Tibial nerve (tissue), 4 donors: ENCODE results near the gene FBXW11. TPM values are rescaled to one million over a fixed set of nuclear protein-coding genes. Genes with fewer than 3 reads are reported as not detected.
A peak's percentile ranks its signal among the peaks of the same experiment; 100 is the strongest.

Experiments
- DNase-seq, 2 donors: peaks; one replicate each; pipeline ENCODE4 v3.0.0-alpha.2; 2019; ENCODE audit warnings: low spot score in 2 of 2
- H3K27ac ChIP-seq, 4 donors: fragments of 200-600 bp; sonication (generic) in 3 of 4; one replicate each; pipeline ENCODE4 v1.5.1; 2017 to 2019; ENCODE audit warnings: mild to moderate bottlenecking in 1 of 4
- H3K27me3 ChIP-seq, 2 donors: fragments of 200-600 bp; sonication (generic) in 1 of 2; one replicate each; pipeline versions ENCODE4 v1.5.1 to v1.6.0; 2017 to 2019
- H3K36me3 ChIP-seq, 3 donors: fragments of 200-600 bp; sonication (generic); one replicate each; pipeline ENCODE4 v1.5.1; 2018 to 2019
- H3K4me1 ChIP-seq, 4 donors: fragments of 200-600 bp; sonication (generic) in 3 of 4; one replicate each; pipeline ENCODE4 v1.5.1; 2017 to 2019
- H3K4me3 ChIP-seq, 4 donors: fragments of 200-600 bp; sonication (generic) in 3 of 4; one replicate each; pipeline ENCODE4 v1.5.1; 2017 to 2019; ENCODE audit warnings: mild to moderate bottlenecking in 1 of 4, moderate library complexity in 1 of 4
- H3K9me3 ChIP-seq, 4 donors: fragments of 200-600 bp; sonication (generic) in 3 of 4; one replicate each; pipeline ENCODE4 v1.5.1; 2017 to 2019
- EP300 ChIP-seq, 2 donors: sonication (generic); formaldehyde crosslinking; IDR thresholded peaks; one replicate each; pipeline ENCODE4 v1.6.1; 2017; ENCODE audit warnings: antibody characterized with exemption in 2 of 2, mild to moderate bottlenecking in 1 of 2
- POLR2A ChIP-seq, 2 donors: fragments of 450-650 bp; IDR thresholded peaks; one replicate each; pipeline ENCODE4 v1.6.1; 2017; ENCODE audit warnings: antibody characterized with exemption in 2 of 2, mild to moderate bottlenecking in 2 of 2, moderate library complexity in 2 of 2
- WGBS, 2 donors: methylation state at CpG; one replicate each; pipeline ENCODE4 v1.1.5; 2018; 5-methylcytosine and 5-hydroxymethylcytosine counted together
- total RNA-seq, 4 donors: library from RNA; depleted of rRNA; stranded (reverse); fragments of >200 nt; gene quantifications; one replicate each; pipeline ENCODE4 v1.1.0, GENCODE V29; 2016
- TF ChIP-seq, protein P1 (sequence below), 5 experiments: fragments of 200-600 bp in 3 of 5; fragments of 450-650 bp in 2 of 5; sonication (generic) in 3 of 5; IDR thresholded peaks; one replicate each; pipeline ENCODE4 v1.5.1; 2016 to 2019; ENCODE audit warnings: antibody characterized with exemption in 5 of 5, mild to moderate bottlenecking in 3 of 5, moderate library complexity in 2 of 5

The FBXW11 gene
- total RNA-seq, 4 donors from 2014 or later: 49.2 to 96.4 (median 73.4) TPM

DNA sequence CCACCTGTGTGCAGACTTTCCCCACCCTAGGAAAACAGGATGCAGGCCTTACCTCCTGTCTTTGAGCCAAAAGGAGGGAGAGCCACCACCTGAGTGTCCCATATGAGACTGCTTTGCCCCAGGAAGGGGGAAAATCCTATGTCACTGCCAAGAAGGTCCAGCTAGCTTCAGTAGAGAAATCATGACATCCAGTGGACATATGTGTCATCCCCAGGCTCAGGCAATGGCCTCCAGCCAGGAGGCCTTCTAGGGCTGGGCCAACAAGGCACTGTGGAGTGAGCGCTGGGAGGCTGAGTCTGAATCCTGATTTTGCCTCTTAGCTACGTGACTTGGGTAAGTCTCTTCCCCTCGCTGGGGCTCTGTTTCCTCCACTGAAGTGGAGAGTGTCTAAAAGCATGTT is 160.6 kb downstream of the FBXW11 start:
- peaks cover 0 to 9% (median 0%) of the 10 kb centered on the region in 4 donors for H3K4me1 ChIP-seq
- H3K9me3 ChIP-seq: no peaks in the 10 kb centered on the region
- H3K4me3 ChIP-seq: no peak overlapping the region
- H3K27ac ChIP-seq: no peak overlapping the region
- TF ChIP-seq, protein P1, sequence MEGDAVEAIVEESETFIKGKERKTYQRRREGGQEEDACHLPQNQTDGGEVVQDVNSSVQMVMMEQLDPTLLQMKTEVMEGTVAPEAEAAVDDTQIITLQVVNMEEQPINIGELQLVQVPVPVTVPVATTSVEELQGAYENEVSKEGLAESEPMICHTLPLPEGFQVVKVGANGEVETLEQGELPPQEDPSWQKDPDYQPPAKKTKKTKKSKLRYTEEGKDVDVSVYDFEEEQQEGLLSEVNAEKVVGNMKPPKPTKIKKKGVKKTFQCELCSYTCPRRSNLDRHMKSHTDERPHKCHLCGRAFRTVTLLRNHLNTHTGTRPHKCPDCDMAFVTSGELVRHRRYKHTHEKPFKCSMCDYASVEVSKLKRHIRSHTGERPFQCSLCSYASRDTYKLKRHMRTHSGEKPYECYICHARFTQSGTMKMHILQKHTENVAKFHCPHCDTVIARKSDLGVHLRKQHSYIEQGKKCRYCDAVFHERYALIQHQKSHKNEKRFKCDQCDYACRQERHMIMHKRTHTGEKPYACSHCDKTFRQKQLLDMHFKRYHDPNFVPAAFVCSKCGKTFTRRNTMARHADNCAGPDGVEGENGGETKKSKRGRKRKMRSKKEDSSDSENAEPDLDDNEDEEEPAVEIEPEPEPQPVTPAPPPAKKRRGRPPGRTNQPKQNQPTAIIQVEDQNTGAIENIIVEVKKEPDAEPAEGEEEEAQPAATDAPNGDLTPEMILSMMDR (IDR thresholded peaks at IDR 0.05): no peak
- TF ChIP-seq POLR2A (IDR thresholded peaks at IDR 0.05) (no peak), EP300 (IDR thresholded peaks at IDR 0.05) (no peak)
- H3K27me3 ChIP-seq: no peaks in the 10 kb centered on the region
- WGBS, 2 donors: 88 to 95% methylated on average over 3 of the region's 3 CpGs
- peaks cover 0 to 16% (median 0%) of the 10 kb centered on the region in 3 donors for H3K36me3 ChIP-seq
- DNase-seq: peak in 1 of 2 donors; percentile 24

DNA sequence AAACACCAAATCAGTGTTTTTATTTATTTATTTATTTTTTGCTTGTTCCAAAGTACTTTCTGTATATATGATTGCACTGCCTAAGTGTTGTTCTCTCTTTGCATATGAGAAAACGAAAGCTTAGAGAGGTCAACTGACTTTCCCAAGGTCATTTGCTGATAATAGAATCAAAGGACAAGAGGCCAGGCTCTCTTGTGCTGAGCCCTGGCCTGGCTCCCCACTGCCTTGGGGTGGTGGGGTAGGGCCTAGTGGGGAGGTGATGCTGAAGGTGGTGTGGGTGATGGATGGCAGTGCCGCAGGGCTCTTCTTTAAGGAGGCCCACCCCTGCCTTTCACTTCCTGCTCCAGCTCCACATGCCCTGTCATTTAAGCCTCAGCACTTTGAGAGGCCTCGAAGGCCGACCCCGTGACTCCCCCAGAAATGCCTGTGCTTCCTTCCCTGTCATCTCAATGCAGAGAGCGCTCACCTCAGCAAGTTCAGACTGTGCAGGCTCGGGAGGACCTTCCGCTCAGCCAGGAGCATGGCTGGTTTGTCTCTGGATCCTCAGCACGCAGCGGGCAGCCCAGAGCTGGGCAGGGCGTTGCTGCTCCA is 161.3 kb downstream of the FBXW11 start:
- no peak overlapping the region for H3K4me3 ChIP-seq
- WGBS, 2 donors: 92% methylated on average over 11 of the region's 11 CpGs
- no peaks in the 10 kb centered on the region for H3K9me3 ChIP-seq
- no peaks in the 10 kb centered on the region for H3K27me3 ChIP-seq
- no peak for DNase-seq
- TF ChIP-seq, protein P1 (IDR thresholded peaks at IDR 0.05): no peak
- TF ChIP-seq EP300 (IDR thresholded peaks at IDR 0.05) (no peak), POLR2A (IDR thresholded peaks at IDR 0.05) (no peak)
- H3K27ac ChIP-seq: no peak overlapping the region
- peaks cover 0 to 9% (median 0%) of the 10 kb centered on the region in 4 donors for H3K4me1 ChIP-seq
- peaks cover 0 to 20% (median 0%) of the 10 kb centered on the region in 3 donors for H3K36me3 ChIP-seq

DNA sequence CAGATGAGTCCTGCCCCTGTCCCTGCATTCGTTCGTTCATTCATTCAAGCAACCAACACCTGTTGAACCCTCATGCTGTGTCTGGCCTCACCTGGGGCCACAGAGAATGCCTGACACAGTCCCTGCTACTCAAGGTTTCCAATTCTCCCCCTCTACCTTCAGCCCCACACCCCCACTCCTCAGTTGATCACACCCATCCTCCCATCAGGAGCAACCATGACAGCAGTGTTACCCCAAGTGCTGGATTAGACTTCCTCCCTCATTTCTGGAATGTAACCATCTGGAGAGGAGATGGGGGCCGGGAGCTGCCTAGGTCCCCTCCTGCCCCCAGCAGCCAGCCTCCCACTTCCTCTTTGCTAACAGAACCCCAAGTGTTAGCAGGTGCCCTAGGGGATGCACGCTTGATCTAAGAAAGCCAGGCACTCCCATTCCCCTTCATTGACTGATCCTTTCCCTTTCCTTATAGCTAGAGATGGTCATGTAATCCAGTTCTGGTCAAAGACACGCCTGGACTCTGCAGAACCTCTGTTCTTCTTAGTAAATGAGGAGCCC is 163.6 kb downstream of the FBXW11 start:
- no peak for DNase-seq
- peaks cover 0 to under 1% (median 0%) of the 10 kb centered on the region in 4 donors for H3K4me1 ChIP-seq
- peak overlapping the region in 1 of 4 donors; percentile 7 for H3K4me3 ChIP-seq
- WGBS, 2 donors: 77 to 80% methylated on average over 5 of the region's 5 CpGs
- H3K27me3 ChIP-seq: no peaks in the 10 kb centered on the region
- H3K27ac ChIP-seq: peak overlapping the region in 1 of 4 donors; percentile 8
- TF ChIP-seq, protein P1 (IDR thresholded peaks at IDR 0.05): no peak
- TF ChIP-seq EP300 (IDR thresholded peaks at IDR 0.05) (no peak), POLR2A (IDR thresholded peaks at IDR 0.05) (no peak)
- H3K36me3 ChIP-seq: peaks cover 0 to 20% (median 0%) of the 10 kb centered on the region in 3 donors
- H3K9me3 ChIP-seq: no peaks in the 10 kb centered on the region

DNA sequence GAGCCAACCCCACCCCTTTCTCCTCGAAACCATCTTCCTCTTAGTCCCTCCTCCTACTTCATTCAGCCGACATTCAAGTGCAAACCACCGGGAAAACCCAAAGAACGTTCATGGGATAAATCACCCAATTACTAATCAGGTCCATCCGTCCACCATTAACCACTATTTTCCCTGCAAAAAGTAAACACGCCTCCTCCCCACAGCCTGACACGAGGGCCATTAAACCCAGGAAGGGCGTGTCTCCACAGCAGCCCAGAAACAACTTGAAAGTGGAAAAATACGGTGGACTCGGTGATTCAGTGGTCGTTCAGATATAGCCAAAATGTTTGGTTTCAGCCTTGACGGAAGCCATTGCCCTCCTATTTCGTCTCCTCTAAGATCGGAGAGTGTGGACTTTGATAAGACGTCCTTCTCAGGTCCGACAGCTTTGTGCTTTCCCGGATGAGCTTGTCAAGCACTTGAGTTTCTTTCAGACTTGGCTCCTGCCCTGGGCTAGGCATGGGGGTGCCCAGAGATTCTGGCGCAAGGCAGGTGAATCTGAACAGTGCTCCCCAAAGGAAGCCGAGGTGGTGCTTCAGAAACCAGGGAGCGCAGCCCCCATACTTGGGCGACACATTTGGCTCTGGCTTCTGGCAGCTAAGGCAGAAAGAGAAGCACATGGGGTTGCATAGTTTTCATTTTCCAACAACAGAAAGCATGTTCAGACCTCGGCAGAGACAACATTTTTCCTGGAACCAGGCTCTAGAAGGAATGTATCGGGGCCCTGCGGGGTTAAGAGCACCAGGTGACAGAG is 164.3 kb downstream of the FBXW11 start:
- Histone ChIP-seq H3K4me3 (peak overlapping the region in 1 of 4 donors; percentile 7), H3K9me3 (no peaks in the 10 kb centered on the region), H3K27ac (peak overlapping the region in 1 of 4 donors; percentile 8), H3K27me3 (no peaks in the 10 kb centered on the region), H3K4me1 (no peaks in the 10 kb centered on the region), H3K36me3 (peaks cover 0 to 20% (median 0%) of the 10 kb centered on the region in 3 donors)
- 70 to 71% methylated on average over 24 of the region's 24 CpGs for WGBS, 2 donors
- no peak for DNase-seq
- TF ChIP-seq POLR2A (IDR thresholded peaks at IDR 0.05): no peak
- TF ChIP-seq EP300 (IDR thresholded peaks at IDR 0.05): no peak
- TF ChIP-seq, protein P1 (IDR thresholded peaks at IDR 0.05): no peak
